B cell (primary cell): ENCODE results near the gene ELP1. TPM values are rescaled to one million over a fixed set of nuclear protein-coding genes. Genes with fewer than 3 reads are reported as not detected.

Source experiments
- ATAC-seq: fragments of 200-7000 bp; cut with Tn5 transposase; one replicate; pipeline ENCODE4 v1.10.0; 2021; ENCODE audit warnings: low read depth, mild to moderate bottlenecking, moderate number of reproducible peaks, moderate library complexity
- CTCF ChIA-PET: fragments of 350-600 bp; sonication (Branson Sonifier 250); formaldehyde crosslinking; loops from one replicate; lab custom pipeline; 2021; ENCODE audit warnings: antibody characterized with exemption, inconsistent platforms; lab: Charles Lee
- POLR2A ChIA-PET: fragments of 350-600 bp; sonication (Branson Sonifier 250); formaldehyde crosslinking; loops from one replicate; lab custom pipeline; 2021; ENCODE audit warnings: antibody characterized with exemption; lab: Charles Lee
- DNase-seq: peaks from one replicate; pipeline ENCODE4 v3.0.0; 2013
- H2AFZ ChIP-seq: 2 replicates; pipeline ENCODE4 v1.6.1; 2012; ENCODE audit warnings: mild to moderate bottlenecking, low read depth, low read length; ENCODE audit not compliant: insufficient read depth, poor library complexity, severe bottlenecking
- H3K27ac ChIP-seq, 2 donors: 1 replicate in 1 of 2; 2 replicates in 1 of 2; pipeline ENCODE4 v1.5.1; 2012 to 2013; ENCODE audit warnings: low read length in 2 of 2, mild to moderate bottlenecking in 2 of 2, moderate library complexity in 1 of 2
- H3K27me3 ChIP-seq, 4 experiments: fragments of 200-600 bp in 1 of 4; sonication (generic) in 1 of 4; replicated peaks in 1 of 4; 1 replicate in 2 of 4; 2 replicates in 2 of 4; pipeline versions ENCODE4 v1.6.1 to v1.7.0; 2013 to 2016; ENCODE audit warnings: low read length in 3 of 4, mild to moderate bottlenecking in 2 of 4, mixed read lengths in 1 of 4, moderate library complexity in 1 of 4; ENCODE audit not compliant: insufficient read depth in 4 of 4, control insufficient read depth in 3 of 4; ENCODE audit errors: control extremely low read depth in 1 of 4
- H3K36me3 ChIP-seq, 2 experiments: replicated peaks in 1 of 2; 1 replicate in 1 of 2; 2 replicates in 1 of 2; pipeline versions ENCODE4 v1.6.1 to v1.7.1; 2013; ENCODE audit warnings: low read length in 1 of 2; ENCODE audit not compliant: insufficient read depth in 2 of 2, control insufficient read depth in 1 of 2; ENCODE audit errors: control extremely low read depth in 1 of 2, extremely low read depth in 1 of 2
- H3K4me1 ChIP-seq, 2 donors: fragments of 200-600 bp in 1 of 2; sonication (generic) in 1 of 2; 1 replicate in 1 of 2; 2 replicates in 1 of 2; pipeline versions ENCODE4 v1.5.1 to v1.6.1; 2013 to 2017; ENCODE audit warnings: low read length in 2 of 2; ENCODE audit not compliant: control insufficient read depth in 2 of 2, insufficient read depth in 2 of 2
- H3K4me2 ChIP-seq: replicated peaks from 2 replicates; pipeline ENCODE3; 2012; ENCODE audit warnings: mild to moderate bottlenecking, low read depth, low read length; ENCODE audit not compliant: poor library complexity, severe bottlenecking
- H3K4me3 ChIP-seq, 5 experiments: fragments of 200-600 bp in 1 of 5; sonication (generic) in 1 of 5; 1 replicate in 3 of 5; 2 replicates in 2 of 5; pipeline versions ENCODE4 v1.5.1 to v1.7.0; 2011 to 2016; ENCODE audit warnings: low read length in 4 of 5, mild to moderate bottlenecking in 4 of 5, low read depth in 2 of 5, control low read depth in 1 of 5, moderate library complexity in 1 of 5; ENCODE audit not compliant: insufficient read depth in 1 of 5; ENCODE audit errors: control extremely low read depth in 1 of 5, extremely low read depth in 1 of 5
- H3K79me2 ChIP-seq: fragments of 200-600 bp; sonication (generic); one replicate; pipeline ENCODE4 v1.6.0; 2016; ENCODE audit warnings: low read length; ENCODE audit not compliant: control insufficient read depth, insufficient read depth
- H3K9ac ChIP-seq: fragments of 200-600 bp; sonication (generic); 2 replicates; pipeline ENCODE4 v1.6.1; 2017; ENCODE audit warnings: mild to moderate bottlenecking, low read length, moderate library complexity
- H3K9me3 ChIP-seq, 3 donors: one replicate each; pipeline versions ENCODE4 v1.6.1 to v1.7.1; 2013; ENCODE audit warnings: low read length in 2 of 3; ENCODE audit not compliant: control insufficient read depth in 2 of 3, insufficient read depth in 1 of 3; ENCODE audit errors: control extremely low read depth in 1 of 3
- H4K20me1 ChIP-seq: 2 replicates; pipeline ENCODE4 v1.6.0; 2012; ENCODE audit warnings: mild to moderate bottlenecking, low read length; ENCODE audit not compliant: insufficient read depth, control insufficient read depth, poor library complexity, severe bottlenecking
- H3K27ac Mint-ChIP-seq: one replicate; pipeline ENCODE4 v1.8.0; 2021; ENCODE audit warnings: mixed read lengths
- H3K27me3 Mint-ChIP-seq: one replicate; pipeline ENCODE4 v1.8.0; 2021; ENCODE audit warnings: mixed read lengths
- H3K4me1 Mint-ChIP-seq: one replicate; pipeline ENCODE4 v1.8.0; 2021; ENCODE audit warnings: mixed read lengths
- H3K4me3 Mint-ChIP-seq: one replicate; pipeline ENCODE4 v1.8.0; 2021; ENCODE audit warnings: mixed read lengths
- H3K9me3 Mint-ChIP-seq: one replicate; pipeline ENCODE4 v1.8.0; 2022; ENCODE audit warnings: mixed read lengths; ENCODE audit not compliant: insufficient read depth
- EZH2 ChIP-seq: IDR thresholded peaks from 2 replicates; pipeline ENCODE4 v1.6.1; 2012; ENCODE audit warnings: borderline replicate concordance, low read depth, mild to moderate bottlenecking, moderate library complexity, low read length; ENCODE audit not compliant: insufficient read depth, poor library complexity, severe bottlenecking
- WGBS: methylation state at CpG from one replicate; pipeline ENCODE4 v1.1.5; 2013; ENCODE audit warnings: missing lambda C conversion rate; ENCODE audit not compliant: insufficient coverage; 5-methylcytosine and 5-hydroxymethylcytosine counted together
- intact Hi-C: fragments of 100-400 bp; cut with micrococcal nuclease; formaldehyde crosslinking; loops from one replicate; pipeline ENCODE4 v1.10.0; 2022
- polyA plus RNA-seq: library from polyadenylated mRNA; depleted of rRNA; stranded (reverse); fragments of >200 nt; gene quantifications from 2 replicates; pipeline ENCODE4 v1.2.3, GENCODE V29; 2012
- total RNA-seq, 2 donors: library from RNA; stranded (reverse); fragments of 120-200 nt in 1 of 2; gene quantifications; 1 replicate in 1 of 2; 2 replicates in 1 of 2; pipeline versions ENCODE4 v1.2.3 to v1.2.4, GENCODE V29; 2013 to 2022
- TF ChIP-seq, protein P1 (sequence below): fragments of 200-600 bp; IDR thresholded peaks from one replicate; pipeline ENCODE4 v1.8.0; 2022; ENCODE audit warnings: antibody characterized with exemption, mild to moderate bottlenecking

Gene ELP1
- total and polyA plus RNA-seq, 2 donors (not counting 1 experiment from before 2014, with no cell fraction given) = 20.8 to 29.4 TPM

DNA sequence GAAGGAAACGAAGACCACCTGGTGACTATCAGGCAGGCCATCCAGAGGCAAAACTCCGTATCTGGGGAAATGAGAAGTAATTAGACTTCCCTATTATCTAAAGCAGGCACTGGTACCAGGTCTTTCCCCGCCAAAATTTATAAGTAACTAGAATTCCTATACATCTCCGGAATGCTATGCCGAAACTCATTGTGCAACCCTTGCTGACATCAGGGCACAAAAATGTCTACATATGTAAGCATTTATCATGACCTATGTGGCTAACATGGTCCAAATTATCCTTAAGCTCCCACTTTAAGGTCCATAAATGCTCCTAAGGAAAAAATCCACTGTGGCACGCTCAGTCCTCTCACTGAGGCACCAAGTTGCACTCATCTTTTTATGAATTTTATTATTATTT is 95.9 kb downstream of the ELP1 start:
- H3K9me3 Mint-ChIP-seq = no peaks in the 10 kb centered on the region
- WGBS = 97% methylated on average over 3 of the region's 6 CpGs
- ATAC-seq (no peak), DNase-seq (no peak)
- Histone ChIP-seq H4K20me1 (no peaks in the 10 kb centered on the region), H3K4me1 (peaks cover 30% of the 10 kb centered on the region in 2 donors), H3K4me3 (no peak overlapping the region), H3K27ac (no peak overlapping the region), H3K79me2 (no peaks in the 10 kb centered on the region), H3K27me3 (no peaks in the 10 kb centered on the region), H3K4me2 (no peak overlapping the region), H2AFZ (no peak overlapping the region), H3K9ac (no peak overlapping the region), H3K36me3 (no peaks in the 10 kb centered on the region), H3K9me3 (no peaks in the 10 kb centered on the region)
- TF ChIP-seq, protein P1, sequence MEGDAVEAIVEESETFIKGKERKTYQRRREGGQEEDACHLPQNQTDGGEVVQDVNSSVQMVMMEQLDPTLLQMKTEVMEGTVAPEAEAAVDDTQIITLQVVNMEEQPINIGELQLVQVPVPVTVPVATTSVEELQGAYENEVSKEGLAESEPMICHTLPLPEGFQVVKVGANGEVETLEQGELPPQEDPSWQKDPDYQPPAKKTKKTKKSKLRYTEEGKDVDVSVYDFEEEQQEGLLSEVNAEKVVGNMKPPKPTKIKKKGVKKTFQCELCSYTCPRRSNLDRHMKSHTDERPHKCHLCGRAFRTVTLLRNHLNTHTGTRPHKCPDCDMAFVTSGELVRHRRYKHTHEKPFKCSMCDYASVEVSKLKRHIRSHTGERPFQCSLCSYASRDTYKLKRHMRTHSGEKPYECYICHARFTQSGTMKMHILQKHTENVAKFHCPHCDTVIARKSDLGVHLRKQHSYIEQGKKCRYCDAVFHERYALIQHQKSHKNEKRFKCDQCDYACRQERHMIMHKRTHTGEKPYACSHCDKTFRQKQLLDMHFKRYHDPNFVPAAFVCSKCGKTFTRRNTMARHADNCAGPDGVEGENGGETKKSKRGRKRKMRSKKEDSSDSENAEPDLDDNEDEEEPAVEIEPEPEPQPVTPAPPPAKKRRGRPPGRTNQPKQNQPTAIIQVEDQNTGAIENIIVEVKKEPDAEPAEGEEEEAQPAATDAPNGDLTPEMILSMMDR = no peak
- no peak for TF ChIP-seq EZH2
- H3K27me3 Mint-ChIP-seq = no peaks in the 10 kb centered on the region
- CTCF ChIA-PET = no interaction called here
- intact Hi-C loops = no loop called here
- no peak overlapping the region for H3K27ac Mint-ChIP-seq
- POLR2A ChIA-PET = no interaction called here
- H3K4me3 Mint-ChIP-seq = no peak overlapping the region
- H3K4me1 Mint-ChIP-seq = peaks cover 33% of the 10 kb centered on the region

DNA sequence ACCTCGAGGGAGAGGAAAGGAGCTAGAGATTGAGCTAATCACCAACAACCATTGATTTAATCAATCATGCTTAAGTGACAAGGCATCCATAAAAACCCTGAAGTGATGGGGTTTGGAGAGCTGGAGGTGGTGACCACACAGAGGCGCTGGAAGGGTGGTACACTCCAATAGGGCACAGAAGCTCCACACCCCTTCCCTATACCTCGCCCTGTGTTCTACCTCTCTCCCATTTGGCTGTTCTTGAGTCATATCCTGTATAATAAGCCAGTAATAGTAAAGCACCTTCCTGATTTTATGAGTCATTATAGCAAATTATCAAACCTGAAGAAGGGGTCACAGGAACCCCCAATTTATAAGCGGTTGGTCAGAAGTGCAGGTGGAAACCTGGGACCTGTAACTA is 96.4 kb downstream of the ELP1 start:
- Histone ChIP-seq H3K4me1 (peaks cover 25% of the 10 kb centered on the region in 2 donors), H3K27ac (no peak overlapping the region), H2AFZ (no peak overlapping the region), H3K9me3 (no peaks in the 10 kb centered on the region), H3K27me3 (no peaks in the 10 kb centered on the region), H3K4me3 (no peak overlapping the region), H3K36me3 (no peaks in the 10 kb centered on the region), H3K4me2 (no peak overlapping the region), H3K9ac (no peak overlapping the region), H4K20me1 (no peaks in the 10 kb centered on the region), H3K79me2 (no peaks in the 10 kb centered on the region)
- DNase-seq (no peak), ATAC-seq (no peak)
- ChIA-PET CTCF (no interaction called here), POLR2A (no interaction called here)
- intact Hi-C loops = no loop called here
- H3K4me1 Mint-ChIP-seq = peaks cover 28% of the 10 kb centered on the region
- no peaks in the 10 kb centered on the region for H3K27me3 Mint-ChIP-seq
- H3K27ac Mint-ChIP-seq = no peak overlapping the region
- TF ChIP-seq, protein P1 = no peak
- TF ChIP-seq EZH2 = no peak
- WGBS = no CpG with 5 or more reads among the region's 4 CpGs
- no peaks in the 10 kb centered on the region for H3K9me3 Mint-ChIP-seq
- H3K4me3 Mint-ChIP-seq = no peak overlapping the region
